HG03558 (cell line): ENCODE measurements around the gene BANF2.

Source experiments
- ATAC-seq: cut with Tn5 transposase; IDR thresholded peaks from one replicate; pipeline ENCODE4 v1.9.1; 2021; ENCODE audit warnings: moderate number of reproducible peaks; ENCODE audit not compliant: unreplicated experiment; ENCODE audit errors: extremely low read depth

The BANF2 gene

GRCh38 chr20:17732907-17733521 lies 33.2 kb downstream of the BANF2 start:
- no peak for ATAC-seq

GRCh38 chr20:17733767-17734304 lies 34.1 kb downstream of the BANF2 start:
- ATAC-seq = no peak

DNA sequence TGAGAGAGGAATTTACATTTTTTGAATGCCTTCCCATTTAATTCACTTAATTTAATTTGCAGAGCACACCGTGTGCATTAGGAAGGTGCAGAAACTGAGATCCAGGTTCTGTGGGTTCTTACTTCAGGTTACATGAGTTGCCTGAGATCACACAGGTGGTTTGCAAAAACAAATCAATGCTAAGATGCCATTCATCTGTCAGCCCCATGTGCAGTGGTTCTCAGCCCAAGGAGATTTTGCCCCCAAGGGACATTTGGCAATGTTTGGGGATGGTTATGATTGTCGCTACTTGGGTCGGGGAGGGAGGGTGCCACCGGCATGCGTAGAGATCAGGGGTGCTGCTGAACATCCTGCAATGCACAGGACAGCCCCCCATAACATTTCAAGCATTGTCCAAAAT lies 34.6 kb downstream of the BANF2 start:
- no peak for ATAC-seq

- ATAC-seq = no peak
Observed at GRCh38 chr20:17735206-17735804, 35.5 kb downstream of the BANF2 start.

DNA sequence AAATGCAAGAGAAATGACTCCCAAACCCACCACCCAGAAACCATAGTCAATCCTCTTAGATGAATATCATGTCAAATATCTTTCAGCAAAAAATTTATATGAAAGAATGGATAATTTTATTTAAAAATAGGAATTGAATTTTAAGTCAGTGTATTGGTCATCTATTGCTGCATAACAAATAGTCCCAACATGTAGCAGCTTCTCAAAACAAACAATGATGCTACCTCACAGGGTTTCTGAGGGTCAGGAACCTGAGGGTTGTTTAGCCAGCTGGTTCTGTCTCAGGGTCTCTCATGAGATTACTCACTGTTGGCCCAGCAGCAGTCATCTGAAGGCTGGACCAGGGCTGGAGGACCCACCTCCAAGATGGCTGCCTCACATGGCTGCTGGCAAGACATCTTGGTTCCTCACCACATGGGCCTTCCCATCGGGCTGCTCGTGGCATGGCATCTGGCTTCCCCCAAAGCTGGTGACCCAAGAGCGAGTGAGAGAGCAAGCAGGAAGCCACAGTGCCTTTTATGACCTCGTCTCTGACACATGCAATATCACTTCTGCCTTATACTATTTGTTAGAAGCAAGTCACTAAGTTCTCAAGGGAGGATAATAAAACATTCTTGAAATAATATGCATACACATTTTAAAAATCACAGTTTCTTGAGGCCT lies 36.3 kb downstream of the BANF2 start:
- no peak for ATAC-seq

GRCh38 chr20:17738154-17738553 lies 38.4 kb downstream of the BANF2 start:
- no peak for ATAC-seq

DNA sequence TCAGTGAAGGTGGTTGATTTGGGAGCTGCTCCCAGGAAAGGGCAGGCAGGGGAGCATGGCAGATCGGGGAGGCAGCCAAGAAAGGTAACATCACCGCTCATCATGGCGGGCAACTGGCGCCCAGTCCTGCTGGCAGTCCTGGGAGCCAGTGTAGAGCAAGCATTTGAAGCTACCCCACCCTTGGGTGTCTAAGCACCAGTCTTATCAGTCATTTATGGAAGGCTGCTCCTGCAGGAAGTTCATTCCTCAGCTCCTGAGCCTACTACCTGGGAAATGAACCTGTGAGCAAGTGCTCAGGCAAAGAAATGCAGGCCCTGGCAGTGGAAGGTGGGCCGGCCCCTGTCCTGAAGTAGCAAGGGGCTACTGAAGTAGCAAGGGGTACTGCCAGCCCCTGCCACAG lies 41.5 kb downstream of the BANF2 start:
- no peak for ATAC-seq

DNA sequence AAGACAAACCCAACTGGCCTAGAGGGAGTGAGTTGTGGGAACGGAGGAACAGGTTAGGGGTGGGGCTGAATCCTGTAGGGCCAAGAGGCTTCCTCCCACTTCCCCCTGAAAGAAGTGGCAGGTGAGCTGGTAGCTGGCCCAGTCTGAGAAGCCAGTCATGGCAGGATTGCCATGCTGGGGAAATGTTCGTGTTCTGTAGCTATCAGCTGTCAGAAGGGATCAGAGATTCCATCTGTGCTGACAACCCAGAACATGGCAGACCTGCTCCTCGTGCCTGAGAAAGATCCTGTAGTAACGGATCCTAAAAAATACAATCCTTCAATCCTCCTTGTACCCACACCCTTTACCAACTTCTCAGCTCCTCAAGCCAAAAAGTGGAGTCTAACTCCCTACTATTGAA lies 43.0 kb downstream of the BANF2 start:
- ATAC-seq = no peak

GRCh38 chr20:17743677-17744076 lies 43.9 kb downstream of the BANF2 start:
- no peak for ATAC-seq

DNA sequence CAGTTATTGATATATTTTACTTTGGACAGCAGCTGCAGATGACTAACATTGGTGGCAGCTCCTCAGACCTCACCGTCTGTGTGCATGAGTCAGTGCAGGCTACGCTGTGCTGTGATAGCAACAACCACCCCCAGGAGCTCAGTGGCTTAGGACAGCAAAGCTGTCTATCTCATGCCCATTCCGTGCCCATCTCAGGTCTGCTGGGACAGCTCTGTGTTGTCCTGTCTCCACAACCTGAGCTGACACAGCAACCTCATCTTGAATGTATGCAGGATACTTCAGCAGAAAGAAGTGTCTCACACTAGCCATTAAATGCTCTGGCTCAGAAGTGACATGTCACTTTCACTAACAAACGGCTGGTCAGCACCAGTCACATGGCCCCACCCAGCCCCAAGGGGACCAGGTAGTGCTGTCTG lies 47.7 kb downstream of the BANF2 start:
- ATAC-seq = no peak

GRCh38 chr20:17748279-17748678 lies 48.5 kb downstream of the BANF2 start:
- no peak for ATAC-seq

DNA sequence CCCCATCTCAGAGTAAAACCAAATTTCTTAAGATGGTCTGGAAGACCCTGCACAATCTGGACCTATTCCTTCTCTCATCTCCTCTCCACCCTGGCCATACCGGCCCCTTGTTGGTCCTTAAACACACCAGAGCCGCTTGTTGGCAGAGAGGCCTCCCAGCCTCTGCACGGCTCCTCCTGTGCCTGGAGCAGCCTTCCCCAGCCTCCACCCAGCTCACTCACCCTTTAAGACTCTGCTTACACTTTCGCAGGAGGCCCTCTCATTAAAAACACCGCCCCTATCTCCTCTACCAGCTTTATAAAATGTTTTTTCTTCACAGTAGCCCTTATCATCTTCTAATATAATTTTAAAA lies 49.8 kb downstream of the BANF2 start:
- ATAC-seq = no peak

- ATAC-seq = no peak
Observed at GRCh38 chr20:17749978-17750721, 50.4 kb downstream of the BANF2 start.

- no peak for ATAC-seq
Observed at GRCh38 chr20:17750722-17751045, 50.9 kb downstream of the BANF2 start.

- ATAC-seq = no peak
Observed at GRCh38 chr20:17751640-17752039, 51.9 kb downstream of the BANF2 start.

DNA sequence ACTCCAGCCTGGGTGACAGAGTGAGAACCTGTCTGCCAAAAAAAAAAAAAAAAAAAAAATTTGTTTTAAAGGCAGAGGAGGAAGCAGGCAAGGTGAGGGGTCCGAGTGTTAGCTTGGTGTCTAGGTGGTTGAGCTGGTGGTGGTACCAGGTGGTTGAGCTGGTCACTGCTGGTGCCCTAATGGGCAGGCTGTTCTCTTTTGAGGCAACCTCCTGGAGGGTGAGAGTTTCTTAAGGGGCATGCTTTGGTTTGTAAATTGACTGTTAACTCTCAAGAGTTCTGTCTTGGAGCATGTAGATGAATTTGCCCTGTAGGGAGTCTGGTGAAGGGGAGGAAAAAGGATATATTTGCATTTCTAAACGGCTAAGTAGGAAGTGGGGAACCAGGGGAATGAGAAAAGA lies 52.7 kb downstream of the BANF2 start:
- ATAC-seq = no peak

GRCh38 chr20:17753516-17753915 lies 53.8 kb downstream of the BANF2 start:
- no peak for ATAC-seq

DNA sequence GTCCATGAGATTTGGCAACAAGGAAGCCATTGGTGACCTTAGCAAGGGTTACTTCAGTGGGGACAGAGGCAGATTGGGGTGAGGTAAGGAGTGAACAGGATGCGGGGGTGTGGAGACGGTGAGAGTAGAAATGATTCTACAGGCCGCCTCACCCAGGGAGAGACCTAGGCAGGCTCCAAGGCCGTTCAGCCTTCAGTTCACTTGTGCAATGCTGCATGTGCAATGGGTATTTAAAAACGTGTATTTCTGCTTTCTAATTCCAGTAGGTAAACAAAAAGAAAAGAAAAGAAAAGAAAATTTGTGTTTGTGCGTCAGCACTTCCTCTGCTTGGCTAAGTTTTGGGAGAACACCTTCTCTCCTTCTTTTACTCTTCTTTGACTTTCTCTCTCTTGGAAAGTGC lies 56.8 kb downstream of the BANF2 start:
- no peak for ATAC-seq

DNA sequence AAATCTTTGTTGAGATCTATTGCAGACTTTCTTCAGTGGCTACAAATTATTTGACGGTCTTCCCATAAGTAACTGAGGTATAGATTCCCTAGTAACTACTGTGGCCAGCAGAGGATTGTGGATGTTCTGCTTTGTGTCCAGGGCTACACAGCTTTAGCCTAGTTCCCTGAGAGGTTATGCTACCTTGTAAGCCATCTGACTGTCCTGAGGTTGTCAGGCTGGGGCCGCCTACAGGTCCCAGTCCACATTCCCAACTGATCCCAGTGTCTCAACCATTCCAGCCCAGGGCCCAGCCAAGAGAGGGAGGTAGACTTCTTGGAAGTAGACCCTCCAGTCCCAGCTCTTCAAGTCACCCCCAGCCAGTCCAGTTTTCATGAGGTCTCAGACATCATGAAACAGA lies 57.7 kb downstream of the BANF2 start:
- ATAC-seq = no peak

- ATAC-seq = no peak
Observed at GRCh38 chr20:17758010-17758409, 58.2 kb downstream of the BANF2 start.

DNA sequence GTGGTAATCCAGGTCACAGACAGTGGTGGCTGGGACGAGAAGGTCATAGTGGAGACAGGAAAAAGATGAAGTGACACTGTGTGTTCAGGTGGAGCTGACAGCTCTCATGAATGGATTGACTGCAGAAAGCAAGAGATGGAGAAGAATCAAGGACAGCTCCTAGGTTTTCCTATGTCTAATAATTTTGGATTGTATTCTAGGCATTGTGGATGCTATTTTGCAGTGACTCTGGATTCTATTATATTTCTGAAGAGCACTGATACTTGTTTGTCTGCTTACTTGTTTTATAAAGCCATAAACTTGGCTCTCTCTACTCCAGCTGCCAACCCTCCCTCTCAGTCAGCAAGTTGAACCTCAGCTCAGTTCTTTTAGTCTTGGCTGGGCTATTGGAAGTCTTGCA lies 58.7 kb downstream of the BANF2 start:
- no peak for ATAC-seq
